Measurements from ENCODE around the gene FANCI. TPM values are rescaled to one million over a fixed set of nuclear protein-coding genes. Genes with fewer than 3 reads are reported as not detected.

The FANCI gene
- total and polyA plus RNA-seq, 2 of the 4 experiments (the other 2 are of a cell fraction), result 13.2 to 34.2 TPM

- Histone ChIP-seq H3K9me1 (ENCODE audit: insufficient read depth, low read length) (no peaks in the 10 kb centered on the region), H3K36me3 (ENCODE audit: control insufficient read depth, insufficient read depth, low read length) (no peaks in the 10 kb centered on the region), H2AK9ac (replicated peaks; ENCODE audit: low read depth, low read length, poor library complexity) (peak overlapping the region; percentile 37), H4K5ac (ENCODE audit: low read depth, low read length) (no peak overlapping the region), H3K14ac (replicated peaks; ENCODE audit: low read depth, low read length) (no peak overlapping the region), H3K79me1 (ENCODE audit: low read depth in 1 of 2, low read length in 2 of 2) (no peaks in the 10 kb centered on the region), H2AFZ (replicated peaks; ENCODE audit: low read length, poor library complexity) (peak overlapping the region; percentile 98), H3K18ac (ENCODE audit: low read depth, low read length) (no peak overlapping the region), H2BK15ac (ENCODE audit: low read depth, low read length) (no peak overlapping the region), H2BK5ac (ENCODE audit: low read depth, low read length, poor library complexity, severe bottlenecking) (no peak overlapping the region), H2BK120ac (ENCODE audit: low read depth, low read length) (no peak overlapping the region), H3K23ac (ENCODE audit: low read depth, low read length) (no peak overlapping the region), H3K4ac (ENCODE audit: low read depth, low read length) (no peak overlapping the region), H4K91ac (ENCODE audit: insufficient read depth, low read depth, low read length) (no peak overlapping the region), H4K8ac (ENCODE audit: low read depth in 2 of 2, low read length in 2 of 2) (no peak overlapping the region), H3K4me3 (ENCODE audit: insufficient read depth, low read depth, low read length) (no peak overlapping the region), H3K4me2 (ENCODE audit: low read depth, low read length) (no peak overlapping the region), H2BK20ac (ENCODE audit: low read depth, low read length) (no peak overlapping the region), H4K20me1 (ENCODE audit: insufficient read depth, low read length) (0 out of 2 replicates have a peak, but pooled peaks cover 2% of the 10 kb centered on the region), H3K27ac (ENCODE audit: insufficient read depth, low read length) (no peak overlapping the region), H2AK5ac (ENCODE audit: low read depth, low read length) (no peak overlapping the region), H3K27me3 (ENCODE audit: control insufficient read depth, insufficient read depth, low read length) (peaks cover 76% of the 10 kb centered on the region), H3K9me3 (ENCODE audit: control insufficient read depth, insufficient read depth, low read length) (no peaks in the 10 kb centered on the region), H3K9ac (ENCODE audit: low read depth, low read length) (no peak overlapping the region), H3K4me1 (ENCODE audit: control insufficient read depth, insufficient read depth, low read length) (no peaks in the 10 kb centered on the region), H3K56ac (ENCODE audit: extremely low read depth, insufficient read depth, low read length) (no peak overlapping the region)
- ChIA-PET POLR2A (ENCODE audit: unreplicated experiment) (no interaction called here), CTCF (interaction anchor here (0.7 to 3.5 kb wide), 19 partner anchors 13 to 115 kb away, joined by 3 to 37 read pairs (median 4); partner anchors contain the start of gene POLG)
- dilution Hi-C loops (cut with HindIII; ENCODE audit: low sequenced_read_pairs, unreplicated experiment), result no loop called here
- WGBS, 2 experiments (ENCODE audit: extremely low coverage in 2 of 2, insufficient read length in 1 of 2), result 2% methylated on average over 13 of the region's 16 CpGs; no CpG with 5 or more reads in 1 of the 2 experiments
- intact Hi-C loops (cut with micrococcal nuclease), result loop anchor here (1.0 to 2.0 kb wide), 4 partner anchors 44 to 198 kb away; no protein-coding TSS in a partner anchor
- no peak for ATAC-seq (ENCODE audit: low read depth)
- no peak for DNase-seq
- no peak for TF ChIP-seq MXI1 (IDR thresholded peaks at IDR 0.05; ENCODE audit: borderline replicate concordance, low read depth, low read length)
- TF ChIP-seq CHD1 (IDR thresholded peaks at IDR 0.05; ENCODE audit: low read depth, low read length), result no peak
- no peak for TF ChIP-seq USF2 (IDR thresholded peaks at IDR 0.05; ENCODE audit: low read depth, low read length)
- TF ChIP-seq POLR2A (IDR thresholded peaks at IDR 0.05; ENCODE audit: low read depth, low read length), result no peak
- TF ChIP-seq MAFK (IDR thresholded peaks at IDR 0.05; ENCODE audit: low read depth, low read length), result no peak
- TF ChIP-seq ELK1 (IDR thresholded peaks at IDR 0.05; ENCODE audit: borderline replicate concordance, low read depth, low read length), result no peak
- no peak; the same call in 1 of the 2 replicates for TF ChIP-seq SMC3 (IDR thresholded peaks at IDR 0.05; ENCODE audit: low read depth, low read length)
- no peak for TF ChIP-seq MAZ (IDR thresholded peaks at IDR 0.05; ENCODE audit: borderline replicate concordance, low read depth, low read length)
- TF ChIP-seq RCOR1 (IDR thresholded peaks at IDR 0.05; ENCODE audit: insufficient replicate concordance, low read length), result no peak
- TF ChIP-seq RAD21 (IDR thresholded peaks at IDR 0.05; ENCODE audit: low read length), result no peak
- no peak for TF ChIP-seq BHLHE40 (IDR thresholded peaks at IDR 0.05; ENCODE audit: low read depth, low read length)
- TF ChIP-seq RFX5 (IDR thresholded peaks at IDR 0.05; ENCODE audit: low read depth, low read length), result no peak
- no peak for TF ChIP-seq NFE2L2 (IDR thresholded peaks at IDR 0.05; ENCODE audit: low read depth, low read length)
- no peak for TF ChIP-seq CEBPB (IDR thresholded peaks at IDR 0.05; ENCODE audit: low read depth, low read length)
- no peak for TF ChIP-seq CTCF (conservative IDR thresholded peaks at IDR 0.05; ENCODE audit: low read depth, low read length)
- TF ChIP-seq FOS (IDR thresholded peaks at IDR 0.05; ENCODE audit: low read depth, low read length), result no peak
- no TSS peak for BruUV-seq (replicated peaks)
- in situ Hi-C loops (cut with MboI; ENCODE audit: low sequenced_read_pairs), result no loop called here
Observed at GRCh38 chr15:89358435-89358754, 114.6 kb downstream of the FANCI start.
